Measurements from ENCODE around the gene LAMA2.

The LAMA2 gene

GRCh38 chr6:129207832-129208231 lies 324.9 kb downstream of the LAMA2 start:
- DNase-seq (ENCODE audit: low read depth) = no peak
- no peak overlapping the region for H3K4me3 ChIP-seq (replicated peaks; ENCODE audit: low read depth, low read length)
- TF ChIP-seq, protein P1, sequence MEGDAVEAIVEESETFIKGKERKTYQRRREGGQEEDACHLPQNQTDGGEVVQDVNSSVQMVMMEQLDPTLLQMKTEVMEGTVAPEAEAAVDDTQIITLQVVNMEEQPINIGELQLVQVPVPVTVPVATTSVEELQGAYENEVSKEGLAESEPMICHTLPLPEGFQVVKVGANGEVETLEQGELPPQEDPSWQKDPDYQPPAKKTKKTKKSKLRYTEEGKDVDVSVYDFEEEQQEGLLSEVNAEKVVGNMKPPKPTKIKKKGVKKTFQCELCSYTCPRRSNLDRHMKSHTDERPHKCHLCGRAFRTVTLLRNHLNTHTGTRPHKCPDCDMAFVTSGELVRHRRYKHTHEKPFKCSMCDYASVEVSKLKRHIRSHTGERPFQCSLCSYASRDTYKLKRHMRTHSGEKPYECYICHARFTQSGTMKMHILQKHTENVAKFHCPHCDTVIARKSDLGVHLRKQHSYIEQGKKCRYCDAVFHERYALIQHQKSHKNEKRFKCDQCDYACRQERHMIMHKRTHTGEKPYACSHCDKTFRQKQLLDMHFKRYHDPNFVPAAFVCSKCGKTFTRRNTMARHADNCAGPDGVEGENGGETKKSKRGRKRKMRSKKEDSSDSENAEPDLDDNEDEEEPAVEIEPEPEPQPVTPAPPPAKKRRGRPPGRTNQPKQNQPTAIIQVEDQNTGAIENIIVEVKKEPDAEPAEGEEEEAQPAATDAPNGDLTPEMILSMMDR (IDR thresholded peaks at IDR 0.05; ENCODE audit: low read length, missing control alignments) = no peak

- H3K4me3 ChIP-seq (replicated peaks; ENCODE audit: low read depth, low read length) = no peak overlapping the region
- TF ChIP-seq, protein P1 (IDR thresholded peaks at IDR 0.05; ENCODE audit: low read length, missing control alignments) = no peak
- DNase-seq (ENCODE audit: low read depth) = no peak
These were observed 325.6 kb downstream of the LAMA2 start for GRCh38 chr6:129208415-129209034.

GRCh38 chr6:129209355-129209754 lies 326.4 kb downstream of the LAMA2 start:
- DNase-seq (ENCODE audit: low read depth) = no peak
- TF ChIP-seq, protein P1 (IDR thresholded peaks at IDR 0.05; ENCODE audit: low read length, missing control alignments) = no peak
- no peak overlapping the region for H3K4me3 ChIP-seq (replicated peaks; ENCODE audit: low read depth, low read length)

GRCh38 chr6:129210684-129211083 lies 327.7 kb downstream of the LAMA2 start:
- no peak for DNase-seq (ENCODE audit: low read depth)
- TF ChIP-seq, protein P1 (IDR thresholded peaks at IDR 0.05; ENCODE audit: low read length, missing control alignments) = no peak
- no peak overlapping the region for H3K4me3 ChIP-seq (replicated peaks; ENCODE audit: low read depth, low read length)

DNA sequence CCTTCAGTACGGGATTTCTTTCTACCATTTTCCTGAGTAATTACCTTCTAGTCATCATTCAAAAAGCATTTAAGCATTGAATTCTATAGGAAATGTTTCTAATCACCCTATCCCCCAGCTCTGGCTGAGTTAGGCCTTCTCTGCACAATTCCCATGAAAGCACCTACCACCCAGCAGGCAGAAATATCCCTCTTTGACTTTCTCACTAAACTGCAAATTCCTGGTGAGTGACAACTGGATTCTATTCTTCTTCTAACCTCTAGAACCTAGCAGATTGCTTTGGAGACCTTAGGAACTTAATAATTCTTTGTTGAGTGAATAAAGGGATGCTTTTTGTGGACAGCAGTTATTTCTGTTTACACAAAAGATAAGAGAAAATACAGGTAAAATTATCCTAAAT lies 328.7 kb downstream of the LAMA2 start:
- TF ChIP-seq, protein P1 (IDR thresholded peaks at IDR 0.05; ENCODE audit: low read length, missing control alignments) = no peak
- H3K4me3 ChIP-seq (replicated peaks; ENCODE audit: low read depth, low read length) = no peak overlapping the region
- no peak for DNase-seq (ENCODE audit: low read depth)

GRCh38 chr6:129212081-129212480 lies 329.1 kb downstream of the LAMA2 start:
- DNase-seq (ENCODE audit: low read depth) = no peak
- TF ChIP-seq, protein P1 (IDR thresholded peaks at IDR 0.05; ENCODE audit: low read length, missing control alignments) = no peak
- no peak overlapping the region for H3K4me3 ChIP-seq (replicated peaks; ENCODE audit: low read depth, low read length)

DNA sequence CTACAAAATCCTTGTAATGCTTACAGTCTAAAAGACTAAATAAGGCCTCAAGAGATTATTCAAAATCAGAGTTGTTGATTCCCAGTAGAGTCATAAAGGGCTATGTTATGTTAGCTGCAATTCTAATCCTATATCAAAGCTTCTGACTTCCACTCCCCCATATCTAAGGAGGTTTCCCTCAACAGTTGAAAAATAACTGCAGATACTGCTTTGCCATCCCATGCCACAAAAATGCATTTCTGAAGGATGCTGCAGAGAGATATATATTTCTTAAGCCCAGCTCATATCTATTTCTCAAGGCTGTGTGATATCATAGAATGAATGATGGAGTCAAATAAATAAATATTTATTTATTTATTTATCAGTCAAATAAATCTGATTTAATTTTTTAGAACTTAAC lies 332.3 kb downstream of the LAMA2 start:
- TF ChIP-seq, protein P1 (IDR thresholded peaks at IDR 0.05; ENCODE audit: low read length, missing control alignments) = no peak
- no peak for DNase-seq (ENCODE audit: low read depth)
- H3K4me3 ChIP-seq (replicated peaks; ENCODE audit: low read depth, low read length) = no peak overlapping the region

Data from fibroblast of pulmonary artery (primary cell).